ENCODE measurements around the gene INVS.

DNA sequence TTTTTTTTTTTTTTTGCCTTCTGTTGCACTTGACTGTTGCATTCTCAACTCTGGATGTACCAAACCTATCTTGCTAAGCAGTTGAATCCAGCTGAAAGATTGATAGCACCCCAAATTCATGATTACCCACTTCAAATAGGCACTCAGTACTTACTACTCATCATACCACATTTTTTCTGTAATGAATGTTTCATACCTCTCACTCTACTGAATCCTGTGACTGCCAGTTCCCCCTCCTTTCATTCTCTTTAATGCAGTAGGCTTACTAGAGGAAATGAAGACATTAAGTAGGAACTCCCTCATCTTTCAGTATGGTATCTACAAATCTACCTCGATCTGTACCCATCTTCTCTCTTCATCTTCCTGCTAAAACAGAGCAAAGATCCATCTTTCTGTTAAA, 6.8 kb downstream of the INVS start:
- TF ChIP-seq CTCF (IDR thresholded peaks at IDR 0.05) (no peak), POLR2A (IDR thresholded peaks at IDR 0.05) (no peak)

All from prostate gland (tissue), 2 donors.